HT1080 (cell line): ENCODE measurements around the gene MGAT2. TPM values are rescaled to one million over a fixed set of nuclear protein-coding genes. Genes with fewer than 3 reads are reported as not detected.

Experiments
- DNase-seq: peaks from one replicate; pipeline ENCODE4 v3.0.0-alpha.2; 2015; ENCODE audit warnings: low read depth
- small RNA-seq: library from RNA; depleted of rRNA; stranded (forward); fragments of <200 nt; gene quantifications from one replicate; pipeline ENCODE3, GENCODE V24; 2014
- total RNA-seq: library from RNA; depleted of rRNA; stranded (reverse); fragments of >200 nt; shearing (Covaris generic); gene quantifications from 2 replicates; pipeline ENCODE4 v1.2.3, GENCODE V29; 2014; rRNA removed

The MGAT2 gene
- total RNA-seq, 1 experiment from 2014 or later = 97.1 TPM

DNA sequence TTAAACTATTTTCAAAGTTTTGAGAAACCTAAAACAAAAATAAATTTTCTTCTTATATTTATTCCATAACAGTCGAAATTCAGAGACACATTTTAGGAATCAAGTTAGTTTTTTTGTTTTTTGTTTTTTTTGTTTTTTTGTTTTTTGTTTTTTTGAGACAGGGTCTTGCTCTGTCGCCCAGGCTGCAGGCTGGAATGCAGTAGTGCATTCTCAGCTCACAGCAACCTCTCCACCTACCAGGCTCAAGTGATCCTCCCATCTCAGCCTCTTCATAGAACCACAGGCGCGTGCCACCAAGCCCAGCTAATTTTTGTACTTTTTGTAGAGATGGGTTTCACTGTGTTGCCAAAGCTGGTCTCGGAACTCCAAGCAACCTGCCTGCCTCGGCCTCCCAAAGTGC is 32.9 kb downstream of the MGAT2 start:
- DNase-seq = no peak

DNA sequence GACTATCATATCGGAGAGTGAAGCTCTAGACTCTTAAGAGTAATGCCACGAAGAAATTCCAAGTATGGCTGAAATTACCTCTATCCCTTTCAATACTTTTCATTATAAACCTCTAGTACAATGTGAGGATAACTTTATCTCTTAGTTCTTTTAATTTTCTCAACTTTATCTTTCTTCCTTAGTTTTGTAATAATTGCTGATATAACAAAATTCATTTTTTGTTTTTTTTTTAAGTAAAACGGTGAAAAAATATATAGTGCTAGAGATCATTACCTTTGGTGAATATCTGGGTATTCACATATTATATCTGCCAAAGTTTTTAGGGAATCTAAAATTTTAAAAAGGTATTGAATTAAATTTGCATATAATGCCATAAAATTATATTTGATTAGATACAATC is 33.9 kb downstream of the MGAT2 start:
- DNase-seq = no peak

DNA sequence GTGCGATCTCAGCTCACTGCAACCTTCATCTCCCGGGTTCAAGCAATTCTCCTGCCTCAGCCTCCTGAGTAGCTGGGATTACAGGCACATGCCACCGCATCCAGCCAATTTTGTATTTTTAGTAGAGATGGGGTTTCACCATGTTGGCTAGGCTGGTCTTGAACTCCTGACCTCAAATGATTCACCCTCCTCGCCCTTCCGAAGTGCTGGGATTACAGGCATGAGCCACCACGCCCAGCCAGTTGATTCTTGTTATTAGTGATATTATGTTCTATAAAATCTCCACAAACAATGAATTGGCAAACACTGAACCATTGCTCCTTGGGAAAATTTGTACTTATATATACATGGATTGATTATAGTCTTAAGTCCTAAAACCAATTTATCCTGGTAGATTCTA is 36.9 kb downstream of the MGAT2 start:
- DNase-seq = peak; percentile 24

DNA sequence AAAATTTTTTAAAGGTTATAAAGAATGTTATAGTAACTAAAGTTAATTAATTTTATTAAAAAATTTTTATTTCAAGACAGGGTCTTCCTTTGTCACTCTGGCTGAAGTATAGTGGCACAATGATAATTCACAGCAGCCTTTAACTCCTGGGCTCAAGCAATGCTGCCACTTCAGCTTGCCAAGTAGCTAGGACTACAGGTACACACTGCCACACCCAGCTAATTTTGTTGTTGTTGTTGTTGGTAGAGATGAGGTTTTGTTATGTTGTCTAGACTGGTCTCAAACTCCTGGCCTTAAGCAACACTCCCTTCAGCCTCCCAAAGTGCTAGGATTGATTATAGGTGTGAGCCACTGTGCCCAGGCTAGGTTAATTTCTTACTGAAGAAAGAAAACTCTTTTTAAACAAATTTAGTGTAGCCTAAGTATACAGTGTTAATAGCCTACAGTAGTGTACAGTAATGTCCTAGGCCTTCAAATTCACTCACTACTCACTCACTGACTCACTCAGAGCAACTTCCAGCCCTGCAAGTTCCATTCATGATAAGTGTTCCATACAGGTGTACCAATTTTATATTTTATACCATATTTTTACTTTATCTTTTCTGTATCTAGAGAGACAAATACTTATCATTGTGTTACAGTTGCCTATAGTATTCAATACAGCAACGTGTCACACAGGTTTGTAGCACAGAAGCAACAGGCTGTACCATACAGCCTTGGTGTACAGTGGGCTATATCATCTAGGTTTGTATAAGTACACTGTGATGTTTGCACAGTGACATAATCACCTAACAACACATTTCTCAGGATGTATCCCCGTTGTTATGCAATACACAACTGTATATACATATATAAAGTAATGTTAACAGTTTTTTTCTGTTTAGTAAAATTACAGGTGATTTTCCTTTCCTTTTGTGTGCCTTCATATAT is 39.2 kb downstream of the MGAT2 start:
- DNase-seq = no peak

DNA sequence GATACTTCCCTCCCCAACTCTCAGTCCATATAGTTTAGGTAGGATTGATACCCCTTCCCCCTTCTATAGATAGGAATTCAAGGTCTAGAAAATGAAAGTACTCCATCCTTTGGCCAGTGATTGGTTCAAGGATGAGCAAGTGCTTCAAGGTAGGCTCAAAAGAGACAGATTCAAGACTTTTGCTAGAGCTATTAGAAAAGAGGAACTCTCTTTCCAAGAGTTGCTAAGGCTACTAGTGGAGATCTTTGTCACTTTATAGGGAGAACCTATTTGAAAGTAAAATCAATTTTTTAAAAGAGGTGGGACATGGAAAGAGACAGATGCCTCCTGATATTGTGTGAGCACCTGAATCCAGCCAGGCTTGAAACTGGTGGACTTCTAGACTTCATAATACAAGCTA is 49.9 kb downstream of the MGAT2 start:
- no peak for DNase-seq

Small RNA genes lying within 50 kb of the gene (small RNA-seq; reads per million reads assigned to genes)
- gene AL139099.3 (not detected), gene AL139099.4 (not detected), gene RF00019 (not detected)

Other genes with a start within 250 kb of the MGAT2 start
- gene RPS29, start 34.4 kb upstream of the MGAT2 start, total RNA-seq = 2,458 and 5,147 TPM in 2 replicates
- gene LRR1, start 21.9 kb upstream of the MGAT2 start, total RNA-seq = 58.8 and 67.1 TPM in 2 replicates
- gene RPL36AL, start 173 bp upstream of the MGAT2 start, total RNA-seq = 283 and 317 TPM in 2 replicates
- 26.1 and 26.6 TPM in 2 replicates for gene DNAAF2, start 14.4 kb downstream of the MGAT2 start, total RNA-seq
- 16.8 and 19.0 TPM in 2 replicates for gene POLE2, start 67.4 kb downstream of the MGAT2 start, total RNA-seq
- not detected in 2 replicates for gene KLHDC1, start 72.3 kb downstream of the MGAT2 start, total RNA-seq
- 48.4 and 66.2 TPM in 2 replicates for gene KLHDC2, start 147.4 kb downstream of the MGAT2 start, total RNA-seq
- gene NEMF, start 232.0 kb downstream of the MGAT2 start, total RNA-seq = 31.2 and 38.6 TPM in 2 replicates